GM21717 (cell line): ENCODE measurements around the gene GRIA1.

Experiments used
- ATAC-seq: cut with Tn5 transposase; IDR thresholded peaks from one replicate; pipeline ENCODE4 v1.9.1; 2021; ENCODE audit warnings: mild to moderate bottlenecking, moderate library complexity; ENCODE audit not compliant: unreplicated experiment

GRIA1 gene

DNA sequence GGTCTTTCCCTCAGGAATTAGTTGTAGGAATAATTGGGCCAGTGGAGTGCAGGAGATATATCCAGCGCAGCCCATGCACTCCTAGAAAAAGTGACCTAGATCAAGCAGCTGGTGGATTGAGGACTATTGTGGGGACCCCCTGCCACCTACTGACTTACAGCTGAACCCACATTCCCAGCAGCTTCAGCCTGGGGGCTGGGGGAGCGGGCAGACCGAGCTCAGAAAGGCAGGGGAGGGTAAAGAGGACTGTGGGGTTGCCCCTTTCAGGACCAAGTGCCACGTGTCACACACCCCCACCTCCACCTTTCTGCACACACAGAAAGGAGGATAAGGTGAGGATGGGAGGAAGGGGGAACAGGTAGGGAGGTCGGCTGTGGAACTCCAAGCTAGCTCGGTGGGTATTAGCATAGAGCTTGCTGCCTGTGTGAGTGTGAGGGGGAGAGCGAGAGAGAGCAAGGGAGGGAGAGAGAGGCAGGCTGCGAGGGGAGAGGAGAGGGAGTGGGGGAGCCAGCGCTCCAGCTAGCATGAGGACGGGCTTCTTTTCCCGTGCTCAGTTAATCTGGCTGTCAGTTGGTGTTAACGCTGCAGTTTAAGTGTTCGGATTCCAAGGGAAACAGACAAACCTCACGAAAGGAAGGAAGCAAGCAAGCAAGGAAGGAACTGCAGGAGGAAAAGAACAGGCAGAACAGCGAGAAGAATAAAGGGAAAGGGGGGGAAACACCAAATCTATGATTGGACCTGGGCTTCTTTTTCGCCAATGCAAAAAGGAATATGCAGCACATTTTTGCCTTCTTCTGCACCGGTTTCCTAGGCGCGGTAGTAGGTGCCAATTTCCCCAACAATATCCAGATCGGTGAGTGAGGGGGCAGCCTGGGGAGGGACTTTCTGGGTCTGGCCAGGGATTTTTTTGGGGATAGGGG is at the start of gene GRIA1:
Gene GRIA1, plus strand, starts transcription at position 553 of the 920 bp plus-strand sequence.
- ATAC-seq = no peak

DNA sequence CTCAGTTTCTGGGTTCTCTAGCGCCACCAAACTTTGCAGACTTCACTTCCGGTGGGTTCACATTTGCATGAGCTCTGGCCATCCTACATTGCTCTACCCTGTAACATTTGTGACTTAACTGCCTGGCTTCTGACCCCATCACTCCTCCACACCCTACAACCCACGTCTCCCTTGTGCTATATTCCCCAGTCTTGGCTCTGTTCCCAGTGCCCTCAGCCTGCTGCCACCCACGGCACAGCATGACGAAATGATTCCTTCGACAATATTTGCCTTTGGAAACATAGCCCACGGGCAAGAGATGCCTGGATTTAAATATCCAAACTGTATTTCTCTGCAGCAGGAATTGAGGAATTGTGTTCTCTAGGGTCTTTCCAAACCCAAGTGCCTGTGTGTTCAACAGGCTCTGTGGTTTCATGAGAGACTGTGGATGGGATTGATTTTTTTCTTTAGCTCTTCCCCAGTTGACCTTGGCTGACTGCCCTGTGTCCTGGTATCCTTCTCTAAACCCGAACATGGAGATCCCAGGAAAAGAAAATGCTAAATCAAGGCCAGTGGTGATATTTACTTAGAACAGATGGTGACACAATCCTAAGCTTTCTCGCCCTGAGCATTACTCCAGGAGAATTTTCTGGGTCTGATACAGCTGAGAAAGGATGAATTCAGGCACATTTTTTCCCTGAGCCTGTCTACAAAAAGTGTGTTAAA is 44.4 kb upstream of the GRIA1 start:
- ATAC-seq = no peak

DNA sequence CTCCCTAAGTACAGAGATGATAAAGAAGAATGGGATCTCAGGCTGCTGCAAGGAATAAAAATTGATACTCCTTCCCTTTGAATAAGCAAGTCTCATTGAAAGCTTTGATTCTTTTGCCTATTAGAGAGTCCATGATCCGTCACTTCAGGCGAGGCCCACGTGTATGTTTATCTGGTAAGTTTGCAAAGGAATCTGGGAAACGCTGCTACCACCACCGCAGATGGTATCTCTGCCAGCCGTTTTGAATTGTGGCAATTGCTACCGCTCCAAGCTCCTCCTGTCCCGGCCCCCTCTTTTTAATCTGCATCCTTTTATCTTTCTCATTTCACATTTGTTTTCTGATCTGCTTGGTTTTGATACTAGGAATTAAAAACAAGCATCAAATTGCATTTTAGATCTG is 42.9 kb upstream of the GRIA1 start:
- no peak for ATAC-seq

DNA sequence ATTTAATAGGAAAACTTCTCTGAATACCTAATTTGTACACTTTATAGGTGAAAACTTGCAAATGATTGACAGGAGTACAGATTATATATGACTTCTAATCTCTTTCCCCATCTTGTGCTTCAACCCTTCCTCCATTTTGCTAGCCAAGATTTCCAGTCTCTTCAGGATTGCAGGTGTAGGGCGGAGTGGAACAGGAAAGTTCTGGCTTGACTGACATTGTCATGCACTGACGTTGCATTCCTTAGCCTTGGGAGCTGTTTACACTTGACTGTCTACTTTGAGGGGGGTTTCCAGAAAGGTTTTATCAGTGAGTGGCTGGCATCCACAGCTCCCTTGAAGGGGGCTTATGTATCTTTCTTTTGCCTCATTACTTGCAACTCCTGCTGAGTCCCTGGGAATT is 34.1 kb upstream of the GRIA1 start:
- no peak for ATAC-seq

DNA sequence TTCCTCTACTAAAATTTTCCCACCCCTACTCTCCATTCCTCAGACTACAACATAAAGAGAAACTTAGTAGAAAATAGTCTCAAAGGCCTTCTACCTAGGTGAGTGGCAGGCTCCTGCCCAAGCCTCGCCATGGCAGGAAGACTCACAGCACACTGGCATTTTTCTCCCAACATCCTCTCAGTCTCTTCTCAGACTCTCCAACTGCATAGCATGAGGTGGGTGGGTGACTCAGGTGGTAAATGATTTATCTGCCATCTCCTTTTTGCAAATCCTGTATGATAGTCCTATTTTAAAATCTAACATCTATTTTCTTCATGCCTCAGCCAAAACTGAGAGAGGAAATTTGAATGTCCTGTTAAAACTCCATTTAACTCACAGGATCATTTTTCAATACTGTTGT is 33.5 kb upstream of the GRIA1 start:
- ATAC-seq = no peak

DNA sequence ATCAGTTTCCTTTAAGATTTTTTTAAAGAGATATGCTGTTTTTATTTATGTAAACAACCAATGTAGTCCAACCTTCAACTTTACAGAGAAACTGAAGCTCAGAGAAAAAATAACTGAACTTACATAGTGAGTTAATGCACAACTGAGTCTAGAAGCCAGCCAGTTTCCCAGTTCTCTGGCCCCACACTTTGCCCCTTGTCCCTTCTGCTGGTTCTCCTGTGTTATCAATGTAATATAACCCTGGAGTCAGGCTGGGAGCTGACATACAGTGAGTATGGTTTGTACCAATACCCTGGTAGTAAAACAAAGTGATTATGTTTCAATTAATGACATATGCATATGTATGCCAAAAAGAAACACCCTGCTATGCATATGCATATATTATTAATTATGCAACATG is 32.2 kb upstream of the GRIA1 start:
- no peak for ATAC-seq

DNA sequence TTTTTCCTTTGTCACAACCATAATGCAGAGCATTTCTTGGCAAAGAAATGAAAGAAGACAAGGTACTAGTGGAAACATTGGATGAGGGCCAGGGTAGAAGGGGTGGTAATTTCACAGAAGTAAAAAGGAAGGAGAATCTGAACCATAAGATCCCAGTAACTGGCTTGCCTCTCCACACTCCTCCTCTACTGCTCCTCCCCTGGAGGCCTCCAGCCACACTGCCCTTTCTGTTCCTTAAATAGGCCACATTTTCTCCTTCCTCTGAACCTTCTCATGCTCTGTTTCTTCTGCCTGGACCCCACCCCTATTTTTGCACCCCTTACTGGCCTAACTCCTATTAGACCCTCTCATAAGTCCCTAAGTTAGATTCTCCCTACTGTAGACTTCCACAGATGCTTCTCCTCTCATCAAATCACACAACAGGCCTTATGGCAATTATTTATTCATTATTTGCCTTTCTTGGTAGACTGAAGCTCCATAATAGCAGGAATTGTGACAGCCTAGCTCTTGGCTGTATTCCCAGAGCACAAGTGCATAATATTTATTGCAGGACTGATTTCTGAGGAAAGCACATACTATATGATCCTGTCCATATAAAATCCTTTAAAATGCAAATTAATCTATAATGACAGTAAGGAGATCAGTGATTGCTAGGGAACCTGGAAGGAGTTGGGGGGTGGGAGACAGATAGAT is 31.3 kb upstream of the GRIA1 start:
- ATAC-seq = no peak

DNA sequence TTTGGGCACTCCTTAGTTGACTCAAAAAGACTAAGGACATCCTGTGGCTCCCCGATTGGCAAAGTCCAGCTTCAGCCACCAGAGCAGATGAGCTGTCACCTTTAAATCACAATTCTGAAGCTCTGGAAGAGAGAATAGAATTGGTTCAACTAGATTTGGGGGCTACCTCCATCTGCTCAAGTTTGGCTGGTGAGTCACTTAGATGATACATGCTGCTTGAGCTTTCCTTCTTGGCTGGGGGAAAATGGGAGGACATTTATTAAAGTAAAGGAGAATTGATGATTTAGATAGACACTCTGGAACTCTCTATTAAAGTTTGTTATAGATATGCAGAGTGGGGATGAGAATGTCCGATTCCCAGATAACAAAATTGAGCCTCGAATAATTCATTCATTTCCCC is 30.0 kb upstream of the GRIA1 start:
- ATAC-seq = no peak

DNA sequence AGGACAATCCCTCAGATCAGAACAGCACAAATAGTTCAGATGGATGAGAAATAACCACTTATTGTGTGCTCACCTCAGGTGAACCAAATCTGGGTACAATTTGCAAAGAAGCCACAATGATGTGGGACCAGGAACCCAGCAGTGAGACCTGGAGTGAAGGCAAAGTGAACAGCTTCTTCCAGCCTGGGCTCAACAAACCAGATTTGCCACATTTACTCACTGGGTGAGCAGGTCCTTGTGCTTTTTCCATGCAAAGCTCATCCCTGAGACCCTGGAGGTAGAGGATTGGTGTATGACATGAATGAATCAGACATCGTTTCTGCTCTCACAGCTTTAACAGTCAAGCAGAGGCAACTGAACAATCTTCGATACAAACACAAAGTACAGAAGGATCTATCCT is 29.1 kb upstream of the GRIA1 start:
- ATAC-seq = no peak

DNA sequence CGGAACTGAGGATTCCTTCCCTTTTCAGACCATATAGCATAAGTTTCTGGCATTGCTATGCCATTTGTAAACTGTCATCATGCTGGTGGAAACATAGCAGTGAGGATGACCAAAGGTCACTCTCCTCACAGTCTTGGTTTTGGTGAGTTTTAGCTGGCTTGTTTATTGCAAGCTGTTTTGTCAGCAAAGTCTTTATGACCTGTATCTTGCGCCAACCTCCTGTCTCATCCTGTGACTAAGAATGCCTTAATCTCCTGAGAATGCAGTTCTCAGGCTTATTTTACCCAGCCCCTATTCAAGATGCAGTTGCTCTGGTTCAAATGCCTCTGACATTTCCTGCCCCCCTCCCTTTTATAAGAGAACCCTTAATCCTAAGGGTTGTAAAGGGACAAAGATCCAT is 26.7 kb upstream of the GRIA1 start:
- ATAC-seq = no peak

DNA sequence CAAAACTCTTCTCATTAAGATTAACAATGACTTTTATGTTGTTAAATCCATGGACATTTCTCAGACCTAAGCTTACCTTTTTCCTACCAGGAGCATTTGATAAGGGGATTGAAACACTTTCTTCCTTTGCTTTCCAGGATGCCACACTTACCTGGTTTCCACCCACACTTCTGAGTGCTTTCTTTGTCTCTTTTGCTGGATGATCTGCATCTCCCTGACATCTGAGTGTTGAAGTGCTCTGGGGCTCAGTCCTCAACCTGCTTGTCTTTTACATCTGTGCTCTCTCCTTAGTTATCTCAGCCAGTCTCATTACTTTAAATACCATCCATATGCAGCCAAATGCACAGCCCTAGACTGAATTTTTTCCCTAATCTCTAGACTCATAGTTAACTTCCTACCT is 22.9 kb upstream of the GRIA1 start:
- ATAC-seq = no peak

DNA sequence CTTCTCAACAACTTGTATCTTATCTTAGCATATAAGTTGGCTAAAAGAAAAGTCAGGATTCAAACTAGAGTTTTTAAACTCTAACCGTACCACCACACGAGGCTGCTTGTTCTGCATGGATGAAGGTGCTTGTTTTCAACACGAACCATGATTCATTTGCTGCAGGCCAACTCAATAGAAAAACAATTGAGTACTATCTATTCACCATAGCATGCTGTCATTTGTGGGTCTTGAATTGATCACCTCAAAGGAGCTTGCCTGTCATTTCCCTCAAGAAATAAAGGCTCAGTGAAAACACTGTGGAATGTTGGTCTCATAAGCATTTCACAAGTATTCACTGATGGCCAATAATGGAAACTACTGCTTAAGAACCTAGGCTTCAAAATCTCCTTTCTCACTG is 21.0 kb upstream of the GRIA1 start:
- ATAC-seq = no peak

DNA sequence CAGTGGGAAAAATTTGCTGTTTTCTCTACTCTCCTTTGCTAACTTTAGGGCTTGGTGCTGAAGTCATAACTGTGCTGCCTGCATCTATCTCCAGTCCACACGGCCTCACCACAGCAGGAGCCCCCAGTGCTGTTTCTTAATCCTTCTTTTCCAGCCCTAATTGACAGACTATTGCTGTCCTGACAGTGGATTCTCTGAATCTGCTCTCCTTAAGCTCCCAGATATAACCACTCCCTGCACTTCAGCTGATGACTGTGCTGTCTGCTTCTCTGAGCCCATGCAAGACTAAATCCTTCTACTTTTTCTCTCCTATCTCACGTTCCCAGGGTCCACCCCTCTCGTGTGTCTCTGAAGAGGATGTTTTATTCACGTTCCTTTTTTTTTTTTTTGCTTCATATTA is 19.7 kb upstream of the GRIA1 start:
- no peak for ATAC-seq

DNA sequence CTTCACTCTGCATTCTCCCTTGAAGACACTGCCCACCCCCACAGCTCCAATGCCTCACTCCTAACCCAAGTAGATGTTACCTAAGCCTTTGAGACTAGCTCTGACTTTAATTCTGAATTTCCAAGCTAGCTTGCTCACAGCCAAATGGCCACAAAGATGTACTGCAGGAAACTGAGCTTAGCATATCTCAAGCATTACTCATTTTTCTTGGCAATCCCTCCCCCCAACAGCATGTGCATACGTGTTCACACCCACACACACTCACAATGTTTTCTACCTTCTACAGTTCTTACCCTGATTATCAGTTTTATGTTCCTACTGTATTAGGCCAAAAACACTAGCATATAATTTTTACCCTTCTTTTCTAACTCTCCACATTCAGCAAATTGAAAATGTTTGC is 13.7 kb upstream of the GRIA1 start:
- ATAC-seq = no peak

DNA sequence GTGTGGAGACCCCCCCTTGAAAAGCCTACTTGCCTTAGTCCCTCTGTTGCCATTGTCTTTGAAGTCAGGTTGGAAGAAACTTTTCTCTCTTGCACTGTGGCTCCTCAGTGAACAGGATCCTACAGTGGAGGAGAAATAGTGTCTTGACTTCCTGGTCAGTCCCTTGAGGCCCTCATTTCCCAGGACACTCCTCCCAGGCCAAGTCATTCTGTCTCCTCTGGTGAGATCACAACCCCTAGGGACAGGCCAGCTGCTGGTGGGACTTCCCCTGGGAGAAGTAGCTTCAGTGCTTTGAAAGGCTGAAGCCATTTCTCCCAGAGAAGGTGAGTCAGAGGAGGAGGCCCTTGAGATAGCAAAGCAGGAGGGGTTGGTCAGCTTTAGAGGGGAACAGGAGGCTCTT is 10.1 kb upstream of the GRIA1 start:
- peak; percentile 86 for ATAC-seq

DNA sequence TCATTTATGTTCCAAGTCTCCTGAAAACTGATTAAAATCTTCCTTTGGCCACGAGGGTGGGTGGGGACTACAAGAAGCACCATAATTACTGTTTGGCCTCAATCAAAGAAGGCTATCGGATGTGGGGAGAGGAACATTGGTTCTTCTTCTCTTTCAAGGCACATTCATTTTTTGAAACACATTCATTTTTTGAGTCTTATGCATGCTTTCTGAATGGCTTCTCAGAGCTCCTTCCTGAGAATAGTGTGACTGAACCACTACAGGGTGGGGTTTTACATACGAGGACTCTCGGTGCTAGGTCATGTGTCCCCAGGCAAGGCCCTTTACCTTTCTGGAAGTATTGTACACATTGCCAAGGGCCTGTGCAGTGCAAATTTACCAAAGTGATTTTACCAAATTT is 7.0 kb upstream of the GRIA1 start:
- ATAC-seq = no peak

DNA sequence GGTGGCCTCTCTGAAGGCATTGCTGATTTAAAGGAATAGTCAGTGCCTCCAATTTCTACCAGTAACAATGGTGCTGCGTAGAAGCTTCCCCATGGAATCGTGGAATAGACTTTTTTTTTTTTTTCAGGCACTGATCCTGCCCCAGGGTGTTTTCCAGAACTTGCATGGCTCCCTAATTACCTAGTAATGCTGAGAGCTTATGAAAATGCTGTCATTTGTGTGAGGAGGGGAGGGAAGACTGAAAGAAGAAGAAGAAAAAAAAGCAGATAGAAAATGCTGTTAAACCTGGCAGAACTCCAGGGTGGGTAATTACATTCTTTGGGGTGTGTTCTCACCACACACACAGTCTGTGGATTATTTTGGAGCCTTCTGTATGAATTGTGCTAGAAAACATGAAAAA is 4.8 kb upstream of the GRIA1 start:
- ATAC-seq = no peak

DNA sequence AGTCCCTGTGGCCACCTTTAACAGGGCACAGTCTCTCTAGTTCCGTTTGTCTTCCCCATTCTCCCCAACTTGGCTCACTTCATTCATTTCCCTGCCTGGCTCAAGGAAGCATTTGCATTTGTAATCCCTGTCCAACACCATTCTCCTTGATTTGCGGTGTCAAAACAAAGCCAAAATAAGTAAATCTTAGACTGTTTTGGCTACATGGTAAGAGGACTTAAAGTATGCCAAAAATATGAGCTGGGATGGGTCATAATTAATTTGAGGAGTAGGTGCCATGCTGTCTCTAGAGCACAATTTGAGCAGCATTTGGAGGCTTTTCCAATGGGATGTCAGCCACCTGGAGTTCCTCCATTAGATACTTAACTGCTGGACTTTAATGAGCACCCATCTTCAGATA is 3.7 kb upstream of the GRIA1 start:
- ATAC-seq = no peak

DNA sequence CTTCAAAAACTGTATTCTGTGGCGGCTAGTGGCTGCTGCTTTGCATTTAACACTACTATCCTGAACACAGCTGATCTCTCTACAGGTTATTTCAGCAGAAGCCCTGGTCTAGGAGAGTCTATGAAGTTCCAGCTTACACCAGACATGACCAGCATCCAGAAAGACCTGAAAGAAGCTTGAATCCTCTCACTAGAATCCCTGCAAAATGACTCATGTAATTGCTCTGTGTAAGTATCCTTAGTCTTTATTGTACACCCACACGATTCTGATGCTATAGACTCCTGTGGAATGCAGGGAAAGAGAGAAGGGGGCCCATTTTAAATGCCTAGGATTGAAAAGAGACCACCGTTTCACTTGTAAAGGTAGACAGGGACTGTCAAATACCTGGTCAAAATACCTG is 859 bp upstream of the GRIA1 start:
- ATAC-seq = no peak

DNA sequence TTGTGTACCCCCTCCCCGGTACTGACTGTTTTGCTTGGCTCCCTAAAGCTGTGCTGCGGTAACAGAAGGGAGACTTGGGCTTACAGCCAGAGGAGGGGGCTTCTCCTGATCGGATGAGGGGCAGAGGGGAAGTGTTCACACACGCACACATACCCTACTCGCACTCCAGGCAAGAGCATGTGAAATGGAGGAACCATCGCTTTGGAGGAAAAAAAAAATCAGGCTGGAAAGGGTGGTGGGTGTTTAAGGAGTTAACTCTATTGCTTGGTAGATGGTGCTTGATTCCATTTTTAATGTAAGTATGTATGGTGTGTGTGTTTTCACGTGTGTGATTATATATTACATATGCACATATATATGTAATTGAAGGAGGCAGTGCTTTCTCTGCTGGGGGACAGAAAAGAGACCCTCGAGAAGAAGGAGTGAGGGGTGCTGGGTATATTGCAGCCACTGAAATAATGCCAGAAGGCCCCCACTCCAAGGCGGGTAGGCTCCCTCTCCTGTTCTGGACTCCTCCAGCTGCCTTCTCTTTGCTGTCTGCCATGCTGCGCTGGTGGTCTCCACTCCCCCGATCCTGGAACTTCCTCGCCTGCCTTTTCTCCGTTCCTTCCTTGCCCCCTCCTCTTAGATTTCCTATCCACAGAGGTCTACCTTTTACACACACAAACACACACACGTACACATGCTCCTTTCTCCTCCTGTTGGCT is 721 bp downstream of the GRIA1 start:
- ATAC-seq = no peak

DNA sequence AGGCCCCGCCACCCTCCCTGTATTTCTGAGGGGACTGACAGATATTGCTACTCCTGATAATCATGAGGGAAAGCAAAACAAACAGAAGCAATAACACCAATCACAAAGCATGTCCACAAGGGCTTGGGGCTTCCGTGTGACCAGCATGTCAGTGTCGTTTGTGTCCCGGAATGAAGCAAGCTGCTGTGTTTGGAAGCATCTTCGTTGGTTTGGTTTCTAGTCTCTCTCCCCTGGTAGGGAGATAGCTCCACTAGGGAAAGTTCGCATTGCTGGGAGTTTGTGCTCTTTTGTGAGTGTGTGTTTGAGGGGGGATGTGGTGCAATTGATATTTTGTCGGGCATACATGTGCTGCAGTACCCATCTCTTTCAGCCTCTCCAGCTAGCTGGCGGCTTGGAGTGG is 1.4 kb downstream of the GRIA1 start:
- ATAC-seq = no peak
